ENCODE measurements around the gene TPRN.

Gene TPRN

DNA sequence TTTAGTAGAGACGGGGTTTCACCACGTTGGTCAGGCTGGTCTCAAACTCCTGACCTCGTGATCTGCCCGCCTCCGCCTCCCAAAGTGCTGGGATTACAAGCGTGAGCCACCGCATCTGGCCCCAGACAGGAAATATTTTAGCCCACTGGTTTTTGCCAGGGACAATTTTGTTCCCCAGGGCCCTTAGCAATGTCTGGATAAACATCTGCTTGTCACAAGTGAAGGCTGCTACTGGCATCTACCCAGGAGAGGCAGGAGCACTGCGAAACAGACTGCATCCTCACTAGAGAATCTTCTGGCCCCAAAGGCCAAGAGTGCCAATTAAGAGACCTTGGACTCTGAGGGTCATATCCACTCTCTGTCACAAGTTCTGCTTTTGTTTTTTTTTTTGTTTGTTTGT lies 2.4 kb upstream of the TPRN start:
- no peaks in the 10 kb centered on the region for H3K27me3 ChIP-seq (ENCODE audit: insufficient read depth, low read length)
- H3K4me2 ChIP-seq (ENCODE audit: low read length): no peak overlapping the region
- no peak overlapping the region for H3K4me3 ChIP-seq (ENCODE audit: low read depth, low read length)
- no peak overlapping the region for H3K27ac ChIP-seq (ENCODE audit: low read depth, low read length)
- H3K79me2 ChIP-seq (ENCODE audit: control insufficient read depth, insufficient read depth, low read length, poor library complexity): peaks cover 18% of the 10 kb centered on the region
- no CpG with 5 or more reads among the region's 8 CpGs for WGBS (ENCODE audit: extremely low coverage, insufficient coverage, insufficient read length)
- no peak overlapping the region for H2AFZ ChIP-seq (ENCODE audit: insufficient read depth, low read length, poor library complexity)
- no peak overlapping the region for H3K23ac ChIP-seq (ENCODE audit: low read length)
- no peak overlapping the region for H3K14ac ChIP-seq (ENCODE audit: low read length)
- H3K9ac ChIP-seq (ENCODE audit: low read length): no peak overlapping the region
- H4K8ac ChIP-seq (ENCODE audit: low read depth, low read length): no peak overlapping the region
- H2AK5ac ChIP-seq (ENCODE audit: low read length): no peak overlapping the region
- H3K9me3 ChIP-seq (ENCODE audit: insufficient read depth, low read depth, low read length): no peaks in the 10 kb centered on the region
- DNase-seq: no peak
- H3K4ac ChIP-seq (ENCODE audit: low read depth, low read length): no peak overlapping the region
- H3K36me3 ChIP-seq (ENCODE audit: control insufficient read depth in 1 of 2, insufficient read depth in 2 of 2, low read length in 2 of 2): peaks cover 2 to 5% of the 10 kb centered on the region in 2 experiments
- no peak overlapping the region for H3K18ac ChIP-seq (ENCODE audit: low read length)
- H2BK120ac ChIP-seq (ENCODE audit: insufficient read depth, low read length, poor library complexity): no peak overlapping the region
- H4K91ac ChIP-seq (ENCODE audit: low read depth, low read length): no peak overlapping the region
- H2BK12ac ChIP-seq (ENCODE audit: low read length): no peak overlapping the region
- H3K4me1 ChIP-seq (ENCODE audit: control insufficient read depth in 1 of 2, insufficient read depth in 2 of 2, low read length in 2 of 2): peaks cover 25 to 37% of the 10 kb centered on the region in 2 experiments
- H4K12ac ChIP-seq (ENCODE audit: low read depth, low read length): no peak overlapping the region
- peaks cover 7% of the 10 kb centered on the region for H3K79me1 ChIP-seq (ENCODE audit: low read length)
- no peak overlapping the region for H2BK5ac ChIP-seq (ENCODE audit: low read depth, low read length, poor library complexity)

DNA sequence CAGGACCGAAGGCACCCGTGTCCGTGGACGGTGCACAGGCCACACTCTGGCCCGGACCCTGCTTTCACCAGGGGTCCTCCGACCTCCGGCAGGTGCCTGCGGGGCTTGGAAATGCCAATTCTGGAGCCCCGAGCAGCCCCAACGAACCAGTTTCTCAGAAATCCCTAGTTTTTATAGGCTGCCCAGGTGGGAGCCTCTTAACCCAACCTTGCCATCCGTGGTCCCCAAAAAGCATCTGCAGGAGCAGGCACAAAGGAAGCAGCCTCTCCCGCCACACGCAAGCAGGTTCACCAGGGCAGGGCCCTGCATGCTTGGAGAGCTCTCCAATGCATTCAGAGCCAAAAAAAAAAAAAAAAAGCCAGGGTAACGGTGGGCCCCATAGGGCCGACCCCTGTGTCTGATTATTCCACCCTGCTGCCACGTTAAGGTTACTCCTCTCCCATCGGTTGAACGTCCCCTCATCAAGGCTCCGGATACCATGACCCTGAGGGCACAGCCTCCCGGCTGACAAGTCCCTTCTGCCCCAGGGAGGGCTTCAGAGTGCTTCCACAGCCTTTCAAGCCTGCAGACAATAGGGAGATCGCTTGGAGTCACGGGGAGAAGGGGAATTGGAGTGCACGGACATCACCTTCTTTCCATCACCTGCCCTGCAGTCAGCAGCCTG lies 796 bp upstream of the TPRN start:
- Histone ChIP-seq H2BK120ac (ENCODE audit: insufficient read depth, low read length, poor library complexity) (peak overlapping the region; percentile 70), H2BK12ac (ENCODE audit: low read length) (no peak overlapping the region), H4K8ac (ENCODE audit: low read depth, low read length) (peak overlapping the region; percentile 98), H4K12ac (ENCODE audit: low read depth, low read length) (peak overlapping the region; percentile 91), H3K4ac (ENCODE audit: low read depth, low read length) (peak overlapping the region; percentile 85), H3K9me3 (ENCODE audit: insufficient read depth, low read depth, low read length) (no peaks in the 10 kb centered on the region), H3K4me3 (ENCODE audit: low read depth, low read length) (peak overlapping the region; percentile 85), H3K79me1 (ENCODE audit: low read length) (peaks cover 7% of the 10 kb centered on the region), H3K4me2 (ENCODE audit: low read length) (peak overlapping the region; percentile 93), H3K18ac (ENCODE audit: low read length) (peak overlapping the region; percentile 98), H3K4me1 (ENCODE audit: control insufficient read depth in 1 of 2, insufficient read depth in 2 of 2, low read length in 2 of 2) (peaks cover 21 to 43% of the 10 kb centered on the region in 2 experiments), H3K36me3 (ENCODE audit: control insufficient read depth in 1 of 2, insufficient read depth in 2 of 2, low read length in 2 of 2) (no peaks in the 10 kb centered on the region), H3K14ac (ENCODE audit: low read length) (peak overlapping the region; percentile 97), H2BK5ac (ENCODE audit: low read depth, low read length, poor library complexity) (peak overlapping the region; percentile 73), H4K91ac (ENCODE audit: low read depth, low read length) (peak overlapping the region; percentile 89), H3K79me2 (ENCODE audit: control insufficient read depth, insufficient read depth, low read length, poor library complexity) (peaks cover 17% of the 10 kb centered on the region), H2AFZ (ENCODE audit: insufficient read depth, low read length, poor library complexity) (peak overlapping the region; percentile 89), H3K9ac (ENCODE audit: low read length) (peak overlapping the region; percentile 91), H3K23ac (ENCODE audit: low read length) (no peak overlapping the region), H3K27ac (ENCODE audit: low read depth, low read length) (peak overlapping the region; percentile 39), H2AK5ac (ENCODE audit: low read length) (peak overlapping the region; percentile 96), H3K27me3 (ENCODE audit: insufficient read depth, low read length) (no peaks in the 10 kb centered on the region)
- WGBS (ENCODE audit: extremely low coverage, insufficient coverage, insufficient read length): no CpG with 5 or more reads among the region's 23 CpGs
- DNase-seq: no peak

DNA sequence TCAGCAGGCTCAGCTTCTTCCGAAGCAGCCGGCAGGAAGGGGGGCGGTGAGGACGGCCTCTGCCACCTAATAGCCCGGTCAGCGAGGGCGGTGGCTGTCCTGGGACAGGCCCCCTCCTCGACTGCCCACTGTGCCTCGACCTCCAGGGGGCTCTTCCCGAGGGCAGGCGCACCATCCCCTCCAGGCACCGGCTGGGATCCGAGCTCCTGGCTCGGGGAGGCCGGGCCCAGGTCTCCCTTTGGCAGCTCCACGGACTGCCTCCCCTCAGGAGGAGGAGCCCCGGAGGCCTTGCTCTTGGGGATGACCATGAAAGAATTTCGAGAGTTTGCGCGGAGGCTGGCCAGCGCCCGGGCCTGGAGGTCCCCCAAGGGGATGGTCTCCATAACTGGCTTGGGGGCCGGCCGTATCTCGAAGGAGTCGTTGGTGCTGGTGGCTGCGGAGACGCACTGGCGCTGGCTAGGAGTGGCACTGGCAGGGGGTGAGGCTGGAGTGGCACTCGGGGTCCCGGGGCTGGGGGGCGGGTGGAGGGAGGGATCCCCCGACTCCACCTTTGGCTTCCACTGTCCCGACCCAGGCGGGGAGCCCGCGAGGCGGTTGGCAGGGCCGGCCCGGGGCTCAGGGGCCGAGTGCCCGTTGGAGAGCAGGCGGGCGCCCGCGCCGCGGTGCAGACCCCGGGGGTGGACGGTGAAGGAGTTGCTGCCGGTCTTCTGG lies 975 bp downstream of the TPRN start:
- Histone ChIP-seq H3K4me1 (ENCODE audit: control insufficient read depth in 1 of 2, insufficient read depth in 2 of 2, low read length in 2 of 2) (peaks cover 12 to 33% of the 10 kb centered on the region in 2 experiments), H3K14ac (ENCODE audit: low read length) (no peak overlapping the region), H2BK5ac (ENCODE audit: low read depth, low read length, poor library complexity) (no peak overlapping the region), H3K18ac (ENCODE audit: low read length) (peak overlapping the region; percentile 29), H3K23ac (ENCODE audit: low read length) (no peak overlapping the region), H3K4ac (ENCODE audit: low read depth, low read length) (no peak overlapping the region), H4K91ac (ENCODE audit: low read depth, low read length) (no peak overlapping the region), H2AFZ (ENCODE audit: insufficient read depth, low read length, poor library complexity) (no peak overlapping the region), H4K12ac (ENCODE audit: low read depth, low read length) (no peak overlapping the region), H2AK5ac (ENCODE audit: low read length) (no peak overlapping the region), H3K9me3 (ENCODE audit: insufficient read depth, low read depth, low read length) (no peaks in the 10 kb centered on the region), H3K27ac (ENCODE audit: low read depth, low read length) (no peak overlapping the region), H3K79me1 (ENCODE audit: low read length) (peaks cover 3% of the 10 kb centered on the region), H3K4me3 (ENCODE audit: low read depth, low read length) (peak overlapping the region; percentile 47), H3K9ac (ENCODE audit: low read length) (no peak overlapping the region), H3K36me3 (ENCODE audit: control insufficient read depth in 1 of 2, insufficient read depth in 2 of 2, low read length in 2 of 2) (peaks cover 0 to 2% of the 10 kb centered on the region in 2 experiments), H3K79me2 (ENCODE audit: control insufficient read depth, insufficient read depth, low read length, poor library complexity) (peaks cover 3% of the 10 kb centered on the region), H2BK12ac (ENCODE audit: low read length) (no peak overlapping the region), H3K27me3 (ENCODE audit: insufficient read depth, low read length) (no peaks in the 10 kb centered on the region), H4K8ac (ENCODE audit: low read depth, low read length) (no peak overlapping the region), H2BK120ac (ENCODE audit: insufficient read depth, low read length, poor library complexity) (no peak overlapping the region), H3K4me2 (ENCODE audit: low read length) (peak overlapping the region; percentile 71)
- no CpG with 5 or more reads among the region's 51 CpGs for WGBS (ENCODE audit: extremely low coverage, insufficient coverage, insufficient read length)
- DNase-seq: no peak

DNA sequence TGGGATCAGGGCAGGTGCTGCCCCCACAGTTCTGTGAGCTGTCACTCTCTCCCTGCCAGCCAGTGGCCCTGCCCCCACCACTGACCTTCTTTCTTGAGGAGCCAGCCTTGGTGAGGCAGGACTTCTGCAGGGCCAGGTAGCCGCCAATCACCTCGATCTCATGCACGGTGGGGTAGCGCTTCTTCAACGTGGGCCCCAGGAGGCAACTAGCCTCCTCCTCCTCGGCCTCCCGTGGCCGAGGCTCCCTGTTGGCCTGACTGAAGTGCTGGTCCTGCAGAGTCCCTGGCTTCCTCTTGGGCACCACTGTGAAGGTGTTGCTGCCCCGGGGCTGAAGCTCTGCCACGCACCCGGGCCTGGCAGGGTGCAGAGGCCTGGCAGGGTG lies 1.6 kb downstream of the TPRN start:
- no peak overlapping the region for H3K23ac ChIP-seq (ENCODE audit: low read length)
- no CpG with 5 or more reads among the region's 11 CpGs for WGBS (ENCODE audit: extremely low coverage, insufficient coverage, insufficient read length)
- H3K18ac ChIP-seq (ENCODE audit: low read length): no peak overlapping the region
- H2BK120ac ChIP-seq (ENCODE audit: insufficient read depth, low read length, poor library complexity): no peak overlapping the region
- no peak overlapping the region for H2BK5ac ChIP-seq (ENCODE audit: low read depth, low read length, poor library complexity)
- H2AFZ ChIP-seq (ENCODE audit: insufficient read depth, low read length, poor library complexity): no peak overlapping the region
- no peak overlapping the region for H4K91ac ChIP-seq (ENCODE audit: low read depth, low read length)
- H3K14ac ChIP-seq (ENCODE audit: low read length): no peak overlapping the region
- H3K4me3 ChIP-seq (ENCODE audit: low read depth, low read length): no peak overlapping the region
- no peaks in the 10 kb centered on the region for H3K27me3 ChIP-seq (ENCODE audit: insufficient read depth, low read length)
- H3K36me3 ChIP-seq (ENCODE audit: control insufficient read depth in 1 of 2, insufficient read depth in 2 of 2, low read length in 2 of 2): peaks cover 0 to 2% of the 10 kb centered on the region in 2 experiments
- no peak overlapping the region for H3K4ac ChIP-seq (ENCODE audit: low read depth, low read length)
- peaks cover 12 to 27% of the 10 kb centered on the region in 2 experiments for H3K4me1 ChIP-seq (ENCODE audit: control insufficient read depth in 1 of 2, insufficient read depth in 2 of 2, low read length in 2 of 2)
- no peaks in the 10 kb centered on the region for H3K9me3 ChIP-seq (ENCODE audit: insufficient read depth, low read depth, low read length)
- no peak overlapping the region for H2AK5ac ChIP-seq (ENCODE audit: low read length)
- no peak overlapping the region for H4K8ac ChIP-seq (ENCODE audit: low read depth, low read length)
- no peak overlapping the region for H3K9ac ChIP-seq (ENCODE audit: low read length)
- H2BK12ac ChIP-seq (ENCODE audit: low read length): no peak overlapping the region
- no peak overlapping the region for H3K27ac ChIP-seq (ENCODE audit: low read depth, low read length)
- peaks cover 3% of the 10 kb centered on the region for H3K79me2 ChIP-seq (ENCODE audit: control insufficient read depth, insufficient read depth, low read length, poor library complexity)
- no peak for DNase-seq
- H3K79me1 ChIP-seq (ENCODE audit: low read length): peaks cover 3% of the 10 kb centered on the region
- no peak overlapping the region for H3K4me2 ChIP-seq (ENCODE audit: low read length)
- H4K12ac ChIP-seq (ENCODE audit: low read depth, low read length): no peak overlapping the region

Data from trophoblast cell (in vitro differentiated cells and primary cell).